ENCODE data around the gene SH3PXD2A. TPM values are rescaled to one million over a fixed set of nuclear protein-coding genes. Genes with fewer than 3 reads are reported as not detected.

SH3PXD2A gene
- total and polyA plus RNA-seq, 10 of the 15 experiments (the other 5 are each of a cell fraction or from before 2014, with no cell fraction given): 0.63 to 14.0 (median 4.4) TPM

- TF ChIP-seq E2F4 (IDR thresholded peaks at IDR 0.05; ENCODE audit: low read depth, low read length) (no peak), JUND (IDR thresholded peaks at IDR 0.05; ENCODE audit: low read depth, low read length) (no peak), NRF1 (conservative IDR thresholded peaks at IDR 0.05; ENCODE audit: low read depth, low read length) (no peak), IKZF1 (conservative IDR thresholded peaks at IDR 0.05) (0 out of 2 replicates have a peak, but pooled peaks have one; percentile 26), RBBP5 (conservative IDR thresholded peaks at IDR 0.05) (no peak), EGR1 (IDR thresholded peaks at IDR 0.05; ENCODE audit: borderline replicate concordance in 1 of 2, low read depth in 2 of 2, low read length in 2 of 2) (no peak), EP300 (IDR thresholded peaks at IDR 0.05; ENCODE audit: borderline replicate concordance in 1 of 2, control insufficient read depth in 1 of 2, low read depth in 2 of 2, low read length in 2 of 2) (no peak), CREB1 (IDR thresholded peaks at IDR 0.05; ENCODE audit: low read depth) (peak; percentile 64), ASH2L (IDR thresholded peaks at IDR 0.05; ENCODE audit: borderline replicate concordance, low read depth) (no peak), JUNB (IDR thresholded peaks at IDR 0.05) (peak; percentile 50; the same call in 1 of the 2 replicates), ZNF384 (IDR thresholded peaks at IDR 0.05; ENCODE audit: borderline replicate concordance, low read depth, low read length) (no peak), SIX5 (IDR thresholded peaks at IDR 0.05; ENCODE audit: low read depth, low read length, severe bottlenecking) (no peak), CBFB (IDR thresholded peaks at IDR 0.05; ENCODE audit: low read depth) (no peak), POLR2AphosphoS2 (IDR thresholded peaks at IDR 0.05; ENCODE audit: low read depth, low read length) (no peak), REST (IDR thresholded peaks at IDR 0.05; ENCODE audit: low read depth, low read length) (no peak), KAT2A (conservative IDR thresholded peaks at IDR 0.05; ENCODE audit: control insufficient read depth, low read depth, low read length) (no peak), ATF3 (IDR thresholded peaks at IDR 0.05; ENCODE audit: borderline replicate concordance, extremely low read depth, low read depth, low read length) (no peak), SUZ12 (IDR thresholded peaks at IDR 0.05; ENCODE audit: unreplicated experiment) (no peak), ZNF274 (IDR thresholded peaks at IDR 0.05; ENCODE audit: insufficient read depth, insufficient read length) (no peak), IKZF2 (IDR thresholded peaks at IDR 0.05) (no peak), ZBTB40 (IDR thresholded peaks at IDR 0.05; ENCODE audit: borderline replicate concordance) (no peak)
Observed at GRCh38 chr10:103759100-103759781, 96.1 kb downstream of the SH3PXD2A start (continued).

All from GM12878 (cell line).